Caco-2 (cell line): Measurements from ENCODE around the gene FABP3. TPM values are rescaled to one million over a fixed set of nuclear protein-coding genes. Genes with fewer than 3 reads are reported as not detected.

Experiments used
- BruUV-seq: library from RNA; stranded (reverse); fragments of 400-500 nt; replicated peaks from 2 replicates; lab custom pipeline; 2021; lab: Mats Ljungman, UMichigan
- CTCF ChIA-PET: fragments of 300-600 bp; sonication (Branson Sonifier 250); formaldehyde crosslinking; loops from one replicate; lab custom pipeline; 2022; ENCODE audit warnings: antibody characterized with exemption; lab: Charles Lee
- POLR2A ChIA-PET: fragments of 300-600 bp; sonication (Branson Sonifier 250); formaldehyde crosslinking; loops from one replicate; lab custom pipeline; 2022; ENCODE audit warnings: antibody characterized with exemption; lab: Charles Lee
- DNase-seq, 2 experiments: peaks; one replicate each; pipeline versions ENCODE4 v3.0.0 to v3.0.0-alpha.2; 2020 to 2022
- H3K27me3 ChIP-seq: replicated peaks from 2 replicates; pipeline ENCODE4 v1.6.0; 2011; ENCODE audit warnings: low read length; ENCODE audit not compliant: control insufficient read depth, insufficient read depth
- H3K36me3 ChIP-seq: 2 replicates; pipeline ENCODE4 v1.5.1; 2011; ENCODE audit warnings: low read length; ENCODE audit not compliant: control insufficient read depth, insufficient read depth
- H3K4me1 ChIP-seq: fragments of 250-450 bp; sonication (Bioruptor Pico); 2 replicates; pipeline ENCODE4 v1.5.1; 2020; ENCODE audit warnings: mild to moderate bottlenecking
- H3K4me3 ChIP-seq: 2 replicates; pipeline ENCODE4 v1.5.1; 2011; ENCODE audit warnings: low read depth, mild to moderate bottlenecking, control low read depth, low read length
- H3K9me3 ChIP-seq: fragments of 250-450 bp; sonication (Bioruptor Pico); 2 replicates; pipeline ENCODE4 v1.5.1; 2020; ENCODE audit warnings: mild to moderate bottlenecking, moderate library complexity
- H3K27ac Mint-ChIP-seq: one replicate; pipeline ENCODE4 v1.8.0; 2022; ENCODE audit warnings: mixed read lengths; ENCODE audit not compliant: unreplicated experiment
- H3K27me3 Mint-ChIP-seq: one replicate; pipeline ENCODE4 v1.8.0; 2022; ENCODE audit warnings: mixed read lengths; ENCODE audit not compliant: insufficient read depth, unreplicated experiment
- H3K36me3 Mint-ChIP-seq: one replicate; pipeline ENCODE4 v1.8.0; 2022; ENCODE audit warnings: mild to moderate bottlenecking, mixed read lengths; ENCODE audit not compliant: insufficient read depth, unreplicated experiment
- H3K4me1 Mint-ChIP-seq: one replicate; pipeline ENCODE4 v1.8.0; 2022; ENCODE audit warnings: low read depth, mixed read lengths; ENCODE audit not compliant: unreplicated experiment
- H3K4me3 Mint-ChIP-seq: one replicate; pipeline ENCODE4 v1.8.0; 2022; ENCODE audit warnings: mild to moderate bottlenecking, moderate library complexity, mixed read lengths; ENCODE audit not compliant: unreplicated experiment
- H3K9me3 Mint-ChIP-seq: one replicate; pipeline ENCODE4 v1.8.0; 2022; ENCODE audit warnings: mixed read lengths; ENCODE audit not compliant: unreplicated experiment
- intact Hi-C: fragments of 100-400 bp; cut with micrococcal nuclease; formaldehyde crosslinking; loops from one replicate; pipeline ENCODE4 v1.10.0; 2022; ENCODE audit not compliant: unreplicated experiment
- total RNA-seq: library from RNA; stranded (reverse); gene quantifications from 2 replicates; pipeline ENCODE4 v1.2.3, GENCODE V29; 2022
- TF ChIP-seq, protein P1 (sequence below), 2 experiments: fragments of 200-600 bp in 1 of 2; IDR thresholded peaks; 1 replicate in 1 of 2; 2 replicates in 1 of 2; pipeline versions ENCODE4 v1.5.1 to v1.8.0; 2011 to 2022; ENCODE audit warnings: antibody characterized with exemption in 1 of 2, control low read depth in 1 of 2, inconsistent platforms in 1 of 2, low read depth in 1 of 2, low read length in 1 of 2, mild to moderate bottlenecking in 1 of 2, moderate library complexity in 1 of 2; ENCODE audit not compliant: insufficient read depth in 1 of 2, severe bottlenecking in 1 of 2, unreplicated experiment in 1 of 2

FABP3 gene
- total RNA-seq, 1 experiment from 2014 or later, result 12.1 TPM

DNA sequence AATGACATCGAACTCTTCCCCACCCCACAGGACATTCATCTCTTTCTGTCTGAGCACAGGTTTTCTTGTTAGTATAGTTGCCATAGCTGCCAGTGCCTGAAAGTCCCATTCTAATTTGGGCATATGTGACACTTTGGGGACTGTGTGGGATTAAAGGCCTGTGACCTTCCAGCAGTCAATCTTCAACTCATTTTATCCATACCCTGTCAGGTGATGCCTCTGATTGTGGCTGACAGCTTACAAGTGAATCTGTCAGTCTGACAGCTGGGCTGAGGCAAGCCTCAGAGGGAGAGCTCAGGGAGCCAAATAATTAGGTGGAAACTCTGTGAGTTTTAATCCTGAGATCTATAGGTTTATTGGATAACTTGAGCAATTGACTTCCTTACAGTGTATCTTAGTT is 46.4 kb downstream of the FABP3 start:
- TF ChIP-seq, protein P1, sequence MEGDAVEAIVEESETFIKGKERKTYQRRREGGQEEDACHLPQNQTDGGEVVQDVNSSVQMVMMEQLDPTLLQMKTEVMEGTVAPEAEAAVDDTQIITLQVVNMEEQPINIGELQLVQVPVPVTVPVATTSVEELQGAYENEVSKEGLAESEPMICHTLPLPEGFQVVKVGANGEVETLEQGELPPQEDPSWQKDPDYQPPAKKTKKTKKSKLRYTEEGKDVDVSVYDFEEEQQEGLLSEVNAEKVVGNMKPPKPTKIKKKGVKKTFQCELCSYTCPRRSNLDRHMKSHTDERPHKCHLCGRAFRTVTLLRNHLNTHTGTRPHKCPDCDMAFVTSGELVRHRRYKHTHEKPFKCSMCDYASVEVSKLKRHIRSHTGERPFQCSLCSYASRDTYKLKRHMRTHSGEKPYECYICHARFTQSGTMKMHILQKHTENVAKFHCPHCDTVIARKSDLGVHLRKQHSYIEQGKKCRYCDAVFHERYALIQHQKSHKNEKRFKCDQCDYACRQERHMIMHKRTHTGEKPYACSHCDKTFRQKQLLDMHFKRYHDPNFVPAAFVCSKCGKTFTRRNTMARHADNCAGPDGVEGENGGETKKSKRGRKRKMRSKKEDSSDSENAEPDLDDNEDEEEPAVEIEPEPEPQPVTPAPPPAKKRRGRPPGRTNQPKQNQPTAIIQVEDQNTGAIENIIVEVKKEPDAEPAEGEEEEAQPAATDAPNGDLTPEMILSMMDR (IDR thresholded peaks at IDR 0.05; ENCODE audit: insufficient read depth in 1 of 2, low read depth in 1 of 2, low read length in 1 of 2, severe bottlenecking in 1 of 2, unreplicated experiment in 1 of 2), result no peak
- POLR2A ChIA-PET, result interaction anchor here (0.6 kb wide), 1 partner anchor 47 kb away, joined by 4 read pairs; no protein-coding TSS in a partner anchor
- no peak overlapping the region for H3K4me3 Mint-ChIP-seq
- Histone ChIP-seq H3K4me1 (no peaks in the 10 kb centered on the region), H3K27me3 (no peaks in the 10 kb centered on the region), H3K4me3 (no peak overlapping the region), H3K36me3 (no peaks in the 10 kb centered on the region), H3K9me3 (no peaks in the 10 kb centered on the region)
- BruUV-seq, result no TSS peak
- H3K4me1 Mint-ChIP-seq, result no peaks in the 10 kb centered on the region
- H3K9me3 Mint-ChIP-seq, result no peaks in the 10 kb centered on the region
- no peaks in the 10 kb centered on the region for H3K36me3 Mint-ChIP-seq
- CTCF ChIA-PET, result no interaction called here
- intact Hi-C loops, result no loop called here
- H3K27me3 Mint-ChIP-seq, result no peaks in the 10 kb centered on the region
- H3K27ac Mint-ChIP-seq, result no peak overlapping the region
- no peak for DNase-seq

- CTCF ChIA-PET, result no interaction called here
- H3K4me1 ChIP-seq, result no peaks in the 10 kb centered on the region
- H3K9me3 Mint-ChIP-seq, result no peaks in the 10 kb centered on the region
- no peak overlapping the region for H3K4me3 ChIP-seq
- no peak overlapping the region for H3K4me3 Mint-ChIP-seq
- no peak overlapping the region for H3K27ac Mint-ChIP-seq
- intact Hi-C loops, result no loop called here
- H3K36me3 ChIP-seq, result no peaks in the 10 kb centered on the region
- H3K27me3 ChIP-seq, result no peaks in the 10 kb centered on the region
- TF ChIP-seq, protein P1 (IDR thresholded peaks at IDR 0.05; ENCODE audit: insufficient read depth in 1 of 2, low read depth in 1 of 2, low read length in 1 of 2, severe bottlenecking in 1 of 2, unreplicated experiment in 1 of 2), result no peak
- no peak for DNase-seq
- H3K36me3 Mint-ChIP-seq, result no peaks in the 10 kb centered on the region
- no peaks in the 10 kb centered on the region for H3K4me1 Mint-ChIP-seq
- POLR2A ChIA-PET, result no interaction called here
- H3K27me3 Mint-ChIP-seq, result no peaks in the 10 kb centered on the region
- H3K9me3 ChIP-seq, result no peaks in the 10 kb centered on the region
- BruUV-seq, result no TSS peak
Measured at GRCh38 chr1:31324992-31325391, 47.9 kb downstream of the FABP3 start.

DNA sequence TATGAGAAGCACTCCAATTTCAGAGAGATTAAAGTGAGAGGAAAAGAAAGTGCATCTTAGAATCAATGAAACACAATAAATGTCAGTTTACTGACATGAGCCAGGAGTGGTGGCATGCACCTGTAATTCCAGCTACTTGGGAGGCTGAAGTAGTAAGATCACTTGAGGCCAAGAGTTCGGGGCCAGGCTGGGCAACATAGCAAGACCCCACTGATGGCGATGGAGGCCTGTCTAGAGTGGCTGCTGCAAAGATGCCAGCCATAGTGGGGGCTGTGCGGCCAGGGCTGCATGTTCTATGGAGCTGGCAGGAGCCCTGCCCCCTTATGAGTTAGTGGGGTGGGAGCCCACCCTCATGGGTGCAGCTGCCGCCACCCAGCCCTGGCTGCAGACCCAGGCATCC is 48.8 kb downstream of the FABP3 start:
- no peak overlapping the region for H3K27ac Mint-ChIP-seq
- H3K4me3 Mint-ChIP-seq, result no peak overlapping the region
- H3K27me3 Mint-ChIP-seq, result no peaks in the 10 kb centered on the region
- Histone ChIP-seq H3K9me3 (no peaks in the 10 kb centered on the region), H3K27me3 (no peaks in the 10 kb centered on the region), H3K4me3 (no peak overlapping the region), H3K36me3 (no peaks in the 10 kb centered on the region), H3K4me1 (no peaks in the 10 kb centered on the region)
- no peaks in the 10 kb centered on the region for H3K4me1 Mint-ChIP-seq
- POLR2A ChIA-PET, result no interaction called here
- no peaks in the 10 kb centered on the region for H3K36me3 Mint-ChIP-seq
- BruUV-seq, result no TSS peak
- TF ChIP-seq, protein P1 (IDR thresholded peaks at IDR 0.05; ENCODE audit: insufficient read depth in 1 of 2, low read depth in 1 of 2, low read length in 1 of 2, severe bottlenecking in 1 of 2, unreplicated experiment in 1 of 2), result no peak
- intact Hi-C loops, result no loop called here
- CTCF ChIA-PET, result no interaction called here
- no peak for DNase-seq
- no peaks in the 10 kb centered on the region for H3K9me3 Mint-ChIP-seq
